ENCODE measurements around the gene FAM53B. TPM values are rescaled to one million over a fixed set of nuclear protein-coding genes. Genes with fewer than 3 reads are reported as not detected.

FAM53B gene
- total RNA-seq, 1 experiment from 2014 or later, result 11.4 TPM

GRCh38 chr10:124578231-124579010 is 165.8 kb downstream of the FAM53B start:
- DNase-seq (ENCODE audit: low read depth), result no peak

- DNase-seq (ENCODE audit: low read depth), result no peak
Measured at GRCh38 chr10:124577651-124578050, 166.5 kb downstream of the FAM53B start.

GRCh38 chr10:124576526-124577420 is 167.4 kb downstream of the FAM53B start:
- DNase-seq (ENCODE audit: low read depth), result no peak

- DNase-seq (ENCODE audit: low read depth), result no peak
Measured at GRCh38 chr10:124575107-124576035, 168.8 kb downstream of the FAM53B start.

GRCh38 chr10:124574456-124575070 is 169.6 kb downstream of the FAM53B start:
- DNase-seq (ENCODE audit: low read depth), result no peak

- DNase-seq (ENCODE audit: low read depth), result no peak
Measured at GRCh38 chr10:124573726-124574455, 170.3 kb downstream of the FAM53B start.

GRCh38 chr10:124572751-124573150 is 171.4 kb downstream of the FAM53B start:
- DNase-seq (ENCODE audit: low read depth), result no peak

GRCh38 chr10:124570646-124571045 is 173.5 kb downstream of the FAM53B start:
- no peak for DNase-seq (ENCODE audit: low read depth)

- DNase-seq (ENCODE audit: low read depth), result no peak
Measured at GRCh38 chr10:124569623-124570470, 174.3 kb downstream of the FAM53B start.

Other genes with a start within 250 kb of the FAM53B start
- 40.9 and 43.0 TPM in 2 replicates for gene EEF1AKMT2, start 47.5 kb upstream of the FAM53B start, total RNA-seq (2014; rRNA removed; shearing (Covaris generic))
- gene ABRAXAS2, start 57.4 kb upstream of the FAM53B start, total RNA-seq (2014; rRNA removed; shearing (Covaris generic)), result 10.9 and 11.1 TPM in 2 replicates
- gene ZRANB1, start 197.7 kb upstream of the FAM53B start, total RNA-seq (2014; rRNA removed; shearing (Covaris generic)), result 13.7 and 23.7 TPM in 2 replicates